ENCODE data around the gene LMNB1. TPM values are rescaled to one million over a fixed set of nuclear protein-coding genes. Genes with fewer than 3 reads are reported as not detected.
A peak's percentile ranks its signal among the peaks of the same experiment; 100 is the strongest.

LMNB1 gene
- total RNA-seq, 4 donors from 2014 or later: 4.4 to 20.4 (median 11.9) TPM

- no peak for TF ChIP-seq CTCF (IDR thresholded peaks at IDR 0.05)
- peak; percentile 68 for ATAC-seq (ENCODE audit: low FRiP score)
- DNase-seq (ENCODE audit: low spot score): no peak
Measured at GRCh38 chr5:126869005-126869451, 92.1 kb downstream of the LMNB1 start.

GRCh38 chr5:126871441-126871840 lies 94.5 kb downstream of the LMNB1 start:
- DNase-seq (ENCODE audit: low spot score): no peak
- ATAC-seq (ENCODE audit: low FRiP score): no peak
- no peak for TF ChIP-seq CTCF (IDR thresholded peaks at IDR 0.05)

GRCh38 chr5:126872561-126873354 lies 95.8 kb downstream of the LMNB1 start:
- DNase-seq (ENCODE audit: low spot score) (no peak), ATAC-seq (ENCODE audit: low FRiP score) (no peak)
- no peak for TF ChIP-seq CTCF (IDR thresholded peaks at IDR 0.05)

- DNase-seq (ENCODE audit: low spot score) (no peak), ATAC-seq (ENCODE audit: low FRiP score) (no peak)
- TF ChIP-seq CTCF (IDR thresholded peaks at IDR 0.05): no peak
Measured at GRCh38 chr5:126875303-126875785, 98.4 kb downstream of the LMNB1 start.

GRCh38 chr5:126877602-126878001 lies 100.7 kb downstream of the LMNB1 start:
- DNase-seq (ENCODE audit: low spot score) (no peak), ATAC-seq (ENCODE audit: low FRiP score) (no peak)
- TF ChIP-seq CTCF (IDR thresholded peaks at IDR 0.05): no peak

- TF ChIP-seq CTCF (IDR thresholded peaks at IDR 0.05): no peak
- DNase-seq (ENCODE audit: low spot score): no peak
- ATAC-seq (ENCODE audit: low FRiP score): no peak
Measured at GRCh38 chr5:126878085-126878484, 101.1 kb downstream of the LMNB1 start.

GRCh38 chr5:126878634-126879033 lies 101.7 kb downstream of the LMNB1 start:
- peak; percentile 49 for ATAC-seq (ENCODE audit: low FRiP score)
- TF ChIP-seq CTCF (IDR thresholded peaks at IDR 0.05): no peak
- no peak for DNase-seq (ENCODE audit: low spot score)
